ENCODE measurements around the gene MAD1L1. TPM values are rescaled to one million over a fixed set of nuclear protein-coding genes. Genes with fewer than 3 reads are reported as not detected.

Gene MAD1L1
- total and polyA plus RNA-seq, 4 donors, result 12.8 to 20.7 (median 16.5) TPM

GRCh38 chr7:1975179-1975578, 257.6 kb downstream of the MAD1L1 start:
- Histone ChIP-seq H3K9ac (ENCODE audit: low read depth in 1 of 2, low read length in 2 of 2) (no peak overlapping the region), H3K9me3 (ENCODE audit: control insufficient read depth in 4 of 4, low read length in 3 of 4) (no peaks in the 10 kb centered on the region), H3K27ac (ENCODE audit: low read depth in 1 of 2, low read length in 2 of 2) (peak overlapping the region; percentile 3 to 46), H3K27me3 (ENCODE audit: control insufficient read depth in 4 of 4, insufficient read depth in 4 of 4, low read length in 3 of 4) (no peaks in the 10 kb centered on the region), H3K36me3 (ENCODE audit: control insufficient read depth in 4 of 4, insufficient read depth in 3 of 4, low read depth in 1 of 4, low read length in 3 of 4) (no peaks in the 10 kb centered on the region), H3K4me3 (ENCODE audit: low read depth in 1 of 3, low read length in 3 of 3) (no peak overlapping the region), H3K4me1 (ENCODE audit: control insufficient read depth in 4 of 4, insufficient read depth in 4 of 4, low read length in 3 of 4) (peaks cover 0 to 9% (median 3%) of the 10 kb centered on the region in 4 donors)
- WGBS, result 66% methylated on average over 7 of the region's 7 CpGs
- DNase-seq (ENCODE audit: low spot score), result no peak
- TF ChIP-seq YY1 (IDR thresholded peaks at IDR 0.05) (no peak), HNF4G (IDR thresholded peaks at IDR 0.05) (peak; percentile 12), RAD21 (IDR thresholded peaks at IDR 0.05) (no peak), GABPA (IDR thresholded peaks at IDR 0.05 in 1 of 2, conservative IDR thresholded peaks at IDR 0.05 in 1 of 2) (no peak), FOXA1 (IDR thresholded peaks at IDR 0.05) (no peak), HNF4A (conservative IDR thresholded peaks at IDR 0.05) (peak; percentile 51 to 69), CTCF (IDR thresholded peaks at IDR 0.05; ENCODE audit: low read depth, low read length, missing input control) (no peak), JUND (IDR thresholded peaks at IDR 0.05) (no peak), TAF1 (conservative IDR thresholded peaks at IDR 0.05) (no peak), MAX (IDR thresholded peaks at IDR 0.05) (no peak), EGR1 (IDR thresholded peaks at IDR 0.05; ENCODE audit: low read depth in 2 of 2) (no peak), FOXA2 (IDR thresholded peaks at IDR 0.05) (no peak), RXRA (IDR thresholded peaks at IDR 0.05) (peak in 1 of 2 donors; percentile 54)

- peak overlapping the region; percentile 3 to 46 for H3K27ac ChIP-seq (ENCODE audit: low read depth in 1 of 2, low read length in 2 of 2)
- no peaks in the 10 kb centered on the region for H3K9me3 ChIP-seq (ENCODE audit: control insufficient read depth in 4 of 4, low read length in 3 of 4)
- peaks cover 2 to 15% (median 7%) of the 10 kb centered on the region in 4 donors for H3K4me1 ChIP-seq (ENCODE audit: control insufficient read depth in 4 of 4, insufficient read depth in 4 of 4, low read length in 3 of 4)
- no peaks in the 10 kb centered on the region for H3K27me3 ChIP-seq (ENCODE audit: control insufficient read depth in 4 of 4, insufficient read depth in 4 of 4, low read length in 3 of 4)
- H3K4me3 ChIP-seq (ENCODE audit: low read depth in 1 of 3, low read length in 3 of 3), result no peak overlapping the region
- no peak overlapping the region for H3K9ac ChIP-seq (ENCODE audit: low read depth in 1 of 2, low read length in 2 of 2)
- whole genome bisulfite sequencing, result 89% methylated on average over 19 of the region's 19 CpGs
- no peaks in the 10 kb centered on the region for H3K36me3 ChIP-seq (ENCODE audit: control insufficient read depth in 4 of 4, insufficient read depth in 3 of 4, low read depth in 1 of 4, low read length in 3 of 4)
- no peak for DNase-seq (ENCODE audit: low spot score)
- TF ChIP-seq EGR1 (IDR thresholded peaks at IDR 0.05; ENCODE audit: low read depth in 2 of 2) (no peak), SP1 (IDR thresholded peaks at IDR 0.05) (no peak), REST (IDR thresholded peaks at IDR 0.05) (no peak), RAD21 (IDR thresholded peaks at IDR 0.05) (no peak), ATF3 (IDR thresholded peaks at IDR 0.05) (no peak), YY1 (IDR thresholded peaks at IDR 0.05) (no peak), FOXA2 (IDR thresholded peaks at IDR 0.05) (no peak), HNF4A (conservative IDR thresholded peaks at IDR 0.05) (no peak), HNF4G (IDR thresholded peaks at IDR 0.05) (no peak), TAF1 (conservative IDR thresholded peaks at IDR 0.05) (no peak), FOXA1 (IDR thresholded peaks at IDR 0.05) (no peak), JUND (IDR thresholded peaks at IDR 0.05) (no peak), CTCF (IDR thresholded peaks at IDR 0.05; ENCODE audit: low read depth, low read length, missing input control) (no peak)
Measured at GRCh38 chr7:1974290-1975101, 258.2 kb downstream of the MAD1L1 start.
